HG03097 (cell line): ENCODE data around the gene CUL1.

Source experiments
- ATAC-seq: cut with Tn5 transposase; IDR thresholded peaks from one replicate; pipeline ENCODE4 v1.9.1; 2021; ENCODE audit not compliant: unreplicated experiment, low FRiP score

CUL1 gene

GRCh38 chr7:148715027-148715426 is 16.3 kb downstream of the CUL1 start:
- no peak for ATAC-seq

DNA sequence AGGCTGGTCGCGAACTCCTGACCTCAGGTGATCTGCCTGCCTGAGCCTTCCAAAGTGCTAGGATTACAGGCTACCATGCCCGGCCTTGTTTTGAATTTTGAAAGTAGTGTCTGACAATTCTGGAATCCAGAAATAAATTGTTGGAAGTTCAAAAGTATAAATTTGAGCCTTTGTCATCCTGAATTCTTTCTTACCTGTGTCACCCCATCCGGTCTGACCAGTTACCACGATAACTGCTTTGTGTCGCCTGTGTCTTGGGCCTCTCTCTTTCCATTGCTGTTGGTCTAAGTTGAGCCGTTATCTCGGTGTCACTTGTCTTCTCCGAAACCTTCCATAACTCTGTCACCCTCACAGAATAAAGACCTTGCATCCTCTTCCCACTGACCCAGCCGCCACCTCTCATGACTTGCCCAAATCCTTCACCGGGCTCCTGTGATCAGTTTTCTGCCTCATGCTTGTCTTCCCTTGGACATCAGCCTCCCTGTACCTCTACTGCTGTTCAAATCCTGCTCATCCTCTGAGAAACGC is 18.6 kb downstream of the CUL1 start:
- ATAC-seq: no peak

- no peak for ATAC-seq
Observed at GRCh38 chr7:148718431-148718830, 19.7 kb downstream of the CUL1 start.

DNA sequence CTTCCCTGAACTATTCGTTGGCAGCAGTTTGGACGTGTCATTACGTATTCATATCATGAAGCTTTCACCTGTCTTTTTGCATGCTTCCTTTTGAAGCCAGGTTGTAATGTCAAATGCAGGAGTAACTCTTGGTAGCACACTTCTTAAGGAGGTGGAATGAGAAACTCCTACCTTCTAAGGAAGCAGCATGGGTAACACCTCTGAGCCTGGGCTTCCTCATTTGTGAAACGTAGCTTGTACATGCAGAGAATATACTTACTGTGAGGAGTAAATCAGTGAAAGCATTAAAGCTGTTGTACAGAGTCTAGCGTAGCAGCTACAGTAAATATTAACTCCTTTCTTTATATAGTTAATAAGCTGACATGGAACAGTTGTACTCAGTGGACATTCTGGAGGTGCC is 21.1 kb downstream of the CUL1 start:
- no peak for ATAC-seq

GRCh38 chr7:148720472-148720871 is 21.8 kb downstream of the CUL1 start:
- ATAC-seq: no peak

GRCh38 chr7:148721390-148721789 is 22.7 kb downstream of the CUL1 start:
- ATAC-seq: no peak

- ATAC-seq: no peak
Observed at GRCh38 chr7:148722340-148723165, 23.9 kb downstream of the CUL1 start.

GRCh38 chr7:148723166-148723559 is 24.5 kb downstream of the CUL1 start:
- no peak for ATAC-seq

GRCh38 chr7:148723846-148724245 is 25.1 kb downstream of the CUL1 start:
- no peak for ATAC-seq

- no peak for ATAC-seq
Observed at GRCh38 chr7:148726385-148726784, 27.7 kb downstream of the CUL1 start.

DNA sequence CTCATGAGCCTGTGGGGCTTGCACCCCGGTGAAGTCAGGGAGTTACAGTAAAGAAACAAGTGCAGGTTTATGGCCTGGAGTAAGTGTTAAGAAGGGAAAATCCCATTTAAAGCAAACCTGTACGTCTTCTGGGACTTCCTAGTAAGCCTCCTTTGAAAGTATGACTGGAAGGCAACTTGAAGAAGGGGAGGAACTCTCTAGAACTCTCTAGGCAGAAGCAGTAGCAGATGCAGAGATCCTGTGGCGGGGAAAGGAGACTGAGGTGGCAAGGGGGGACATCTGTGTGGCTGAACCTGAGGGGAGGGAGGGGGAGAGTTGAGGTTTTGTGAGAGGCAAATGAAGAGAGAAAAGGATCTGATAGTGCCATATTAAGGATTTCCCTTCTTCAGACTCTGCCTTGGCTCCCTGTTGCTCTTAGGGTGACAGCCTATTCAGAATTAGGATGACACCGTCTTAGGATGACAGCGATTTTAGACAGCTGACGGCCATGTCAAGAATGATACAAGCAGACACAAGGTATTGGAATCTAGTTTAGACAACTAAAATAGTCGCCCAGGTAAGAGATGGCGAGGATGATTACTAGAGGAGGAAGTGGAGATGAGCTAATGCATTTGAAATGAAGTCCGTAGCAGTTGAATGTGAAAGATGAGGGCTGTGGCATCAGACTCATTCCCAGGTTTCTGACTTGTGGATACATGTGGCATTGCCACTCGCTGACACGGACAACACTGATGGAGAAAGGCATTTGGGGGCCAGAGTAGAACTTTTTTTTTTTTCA is 29.0 kb downstream of the CUL1 start:
- no peak for ATAC-seq

- no peak for ATAC-seq
Observed at GRCh38 chr7:148729984-148730733, 31.5 kb downstream of the CUL1 start.

DNA sequence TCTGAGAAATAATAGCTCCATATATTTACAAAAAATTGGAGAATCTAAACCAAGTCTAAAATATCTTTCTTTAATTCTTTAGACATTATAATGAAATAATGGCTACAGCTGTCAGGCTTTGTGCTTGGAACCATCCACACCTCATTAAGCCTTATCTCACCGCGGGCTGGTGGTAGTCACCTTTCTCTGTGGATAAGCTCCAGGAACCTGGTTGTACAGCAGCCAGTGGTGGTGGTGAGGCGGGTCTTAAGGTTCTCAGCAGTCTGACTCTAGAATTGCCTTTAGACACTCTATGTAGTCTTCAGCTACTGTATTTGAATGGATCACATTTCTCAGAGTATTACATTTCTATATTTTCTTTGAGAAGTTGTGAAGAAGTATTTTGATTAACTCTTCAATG is 34.2 kb downstream of the CUL1 start:
- no peak for ATAC-seq

- ATAC-seq: no peak
Observed at GRCh38 chr7:148733496-148733895, 34.8 kb downstream of the CUL1 start.

DNA sequence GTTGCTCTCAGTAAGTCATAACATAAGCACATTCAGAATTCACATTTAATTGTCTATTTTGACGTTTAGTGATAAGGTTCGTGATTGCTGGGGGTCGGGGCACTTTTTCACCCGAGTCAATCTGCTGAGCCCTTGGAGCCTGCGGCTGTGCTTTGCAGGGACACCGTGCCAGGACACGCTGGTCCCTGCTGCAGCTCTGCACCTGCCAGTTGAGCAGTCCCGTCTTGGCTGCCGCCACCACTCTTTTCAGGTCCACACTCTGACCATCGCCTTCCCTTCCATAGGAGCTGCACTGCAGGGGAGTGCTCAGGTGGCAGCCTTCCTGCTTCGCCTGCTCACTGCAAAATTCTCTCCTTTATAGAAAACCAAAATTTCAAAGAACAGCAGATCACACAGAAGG is 36.4 kb downstream of the CUL1 start:
- ATAC-seq: no peak

DNA sequence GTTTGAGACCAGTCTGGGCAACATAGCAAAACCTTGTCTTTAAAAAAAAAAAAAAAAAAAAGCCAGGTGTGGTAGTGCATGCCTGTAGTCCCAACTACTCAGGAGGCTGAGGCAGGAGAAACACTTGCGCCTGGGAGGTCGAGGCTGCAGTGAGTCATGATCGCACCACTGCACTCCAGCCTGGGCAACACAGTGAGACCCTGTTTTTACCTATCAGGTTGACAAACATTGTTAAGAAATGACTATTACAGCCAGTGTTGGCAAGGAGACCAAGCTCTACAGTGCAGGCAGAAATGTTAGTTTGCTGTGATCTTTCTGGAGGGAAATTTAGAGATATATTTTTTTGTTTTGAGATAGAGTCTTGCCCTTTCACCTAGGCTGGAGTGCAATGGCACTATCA is 37.3 kb downstream of the CUL1 start:
- ATAC-seq: no peak

DNA sequence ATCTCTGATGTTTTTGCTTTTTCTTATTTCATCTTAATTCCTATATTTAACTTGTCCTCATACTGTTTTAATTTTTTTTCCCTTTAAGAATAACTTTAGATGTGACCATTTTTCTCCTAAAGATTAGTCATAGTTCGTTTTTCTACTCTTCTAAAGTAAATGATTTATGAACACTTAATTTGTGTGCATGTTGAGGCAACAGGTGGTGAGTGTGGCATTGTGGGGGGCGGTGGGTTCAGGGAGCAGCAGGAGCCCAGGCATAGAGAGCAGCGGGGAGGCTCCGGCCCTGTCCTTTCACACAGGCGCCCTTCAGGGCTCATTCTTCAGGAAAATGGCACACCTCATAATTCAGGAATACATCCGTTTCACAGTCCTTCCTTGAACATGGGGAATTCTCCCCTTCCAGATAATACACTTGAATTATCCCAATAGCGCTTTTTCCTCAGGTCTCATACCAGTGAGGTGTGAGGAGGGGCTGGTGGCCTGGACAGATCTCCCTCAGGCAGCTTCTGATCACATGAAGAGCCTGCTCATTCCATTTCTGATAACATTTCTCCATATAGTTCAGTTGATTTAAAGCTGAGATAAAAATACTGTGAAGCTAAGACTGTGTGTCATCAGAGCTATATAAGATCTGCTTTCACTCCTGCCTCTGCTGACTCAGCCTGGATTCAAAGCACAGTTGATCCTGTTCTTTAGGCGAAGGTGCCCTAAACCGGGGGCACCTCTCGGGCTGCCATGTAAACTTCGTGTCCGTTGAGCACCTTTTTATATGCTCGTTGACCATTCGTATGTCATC is 40.2 kb downstream of the CUL1 start:
- ATAC-seq: no peak

DNA sequence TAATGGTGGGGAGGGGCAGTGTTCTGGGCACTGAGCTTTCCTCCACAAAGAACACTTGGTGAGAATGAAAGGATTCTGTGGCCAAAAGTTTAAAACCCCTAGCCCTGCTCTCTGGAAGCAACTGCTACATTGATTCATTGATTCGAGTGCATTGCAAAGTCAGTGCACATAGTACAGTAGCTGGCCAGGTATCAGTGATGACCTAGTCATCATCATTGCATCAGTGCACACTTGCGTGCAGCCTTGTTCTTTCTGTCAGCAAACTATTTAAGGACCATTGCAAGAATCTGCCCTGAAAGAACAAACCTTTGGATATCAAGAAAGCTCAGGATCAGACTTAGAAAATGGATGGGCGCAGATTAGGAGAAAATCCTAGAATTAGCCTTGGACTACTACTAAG is 47.4 kb downstream of the CUL1 start:
- ATAC-seq: no peak

DNA sequence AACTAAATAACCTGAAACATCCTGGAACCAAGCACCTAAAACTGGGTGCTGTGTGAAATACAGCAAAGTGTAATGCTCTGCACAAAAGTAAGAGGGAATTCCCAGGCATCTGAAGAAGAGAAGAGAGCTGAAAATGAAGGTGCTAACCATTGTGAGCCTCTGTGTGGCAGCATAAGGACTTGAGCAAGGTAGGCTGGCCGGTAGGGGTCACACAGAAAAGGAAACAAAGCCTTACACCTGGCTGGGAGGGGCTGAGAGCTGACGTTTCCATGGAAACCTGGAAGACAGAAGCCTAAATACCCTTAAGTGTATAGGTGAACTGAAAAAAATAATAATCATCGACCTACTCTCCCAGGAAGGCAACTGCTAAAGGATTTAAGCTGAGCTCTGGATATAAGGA is 48.6 kb downstream of the CUL1 start:
- no peak for ATAC-seq
